NCI-H510A (cell line): Measurements from ENCODE around the gene DDX4.
"Not testable (repeated sequence)": the region's sequence is repeated elsewhere in the genome, so short reads cannot be mapped to it uniquely, and the experiment has no call there.

Experiments
- DNase-seq: peaks from one replicate; lab custom pipeline; 2025; lab: John Stamatoyannopoulos, UW

Gene DDX4

GRCh38 chr5:55737793-55738192 lies at the start of gene DDX4:
Gene DDX4 (plus strand): TSS chr5:55738061. CDS start chr5:55738964, 903 bp downstream.
- DNase-seq, result no peak

- DNase-seq, result no peak
Measured at GRCh38 chr5:55691265-55692105, 46.4 kb upstream of the DDX4 start.

GRCh38 chr5:55692106-55692417 lies 45.8 kb upstream of the DDX4 start:
- DNase-seq, result no peak

GRCh38 chr5:55692509-55692908 lies 45.4 kb upstream of the DDX4 start:
- DNase-seq, result no peak

- DNase-seq, result no peak
Measured at GRCh38 chr5:55694152-55694830, 43.6 kb upstream of the DDX4 start.

GRCh38 chr5:55696704-55697103 lies 41.2 kb upstream of the DDX4 start:
- not testable (repeated sequence) for DNase-seq

GRCh38 chr5:55699041-55699688 lies 38.7 kb upstream of the DDX4 start:
- DNase-seq, result no peak

GRCh38 chr5:55700745-55701144 lies 37.1 kb upstream of the DDX4 start:
- DNase-seq, result no peak

GRCh38 chr5:55701462-55702103 lies 36.3 kb upstream of the DDX4 start:
- no peak for DNase-seq

GRCh38 chr5:55702598-55703345 lies 35.1 kb upstream of the DDX4 start:
- DNase-seq, result no peak

- DNase-seq, result no peak
Measured at GRCh38 chr5:55706230-55706629, 31.6 kb upstream of the DDX4 start.

GRCh38 chr5:55708732-55709131 lies 29.1 kb upstream of the DDX4 start:
- DNase-seq, result no peak

GRCh38 chr5:55711507-55712022 lies 26.3 kb upstream of the DDX4 start:
- DNase-seq, result no peak

- DNase-seq, result peak; percentile 78
Measured at GRCh38 chr5:55712023-55712859, 25.6 kb upstream of the DDX4 start, which contains the start of gene SLC38A9. Gene SLC38A9 (minus strand): TSS chr5:55712324. CDS start chr5:55697958, 14,366 bp downstream.

- DNase-seq, result no peak
Measured at GRCh38 chr5:55713871-55714270, 24.0 kb upstream of the DDX4 start.

- DNase-seq, result no peak
Measured at GRCh38 chr5:55714339-55714738, 23.5 kb upstream of the DDX4 start.

GRCh38 chr5:55714749-55715148 lies 23.1 kb upstream of the DDX4 start:
- no peak for DNase-seq

- no peak for DNase-seq
Measured at GRCh38 chr5:55715519-55716078, 22.3 kb upstream of the DDX4 start.

GRCh38 chr5:55719026-55719425 lies 18.8 kb upstream of the DDX4 start:
- DNase-seq, result not testable (repeated sequence)

- DNase-seq, result no peak
Measured at GRCh38 chr5:55720188-55720703, 17.6 kb upstream of the DDX4 start.
